NB4 (cell line): ENCODE results near the gene LRRC27.
A peak's percentile ranks its signal among the peaks of the same experiment; 100 is the strongest.

Experiments
- DNase-seq: peaks from one replicate; pipeline ENCODE4 v3.0.0; 2010; ENCODE audit warnings: low read depth
- H3K4me3 ChIP-seq: one replicate; pipeline ENCODE4 v1.5.1; 2011; ENCODE audit warnings: mild to moderate bottlenecking, low read depth, low read length, moderate library complexity
- MYC ChIP-seq: IDR thresholded peaks from 2 replicates; pipeline ENCODE4 v1.6.1; 2011; ENCODE audit warnings: low read depth, low read length
- POLR2A ChIP-seq: IDR thresholded peaks from 2 replicates; pipeline ENCODE4 v1.6.1; 2011; ENCODE audit warnings: mild to moderate bottlenecking; ENCODE audit not compliant: insufficient read length; ENCODE audit errors: extremely low read depth
- TF ChIP-seq, protein P1 (sequence below): IDR thresholded peaks from one replicate; pipeline ENCODE4 v1.5.1; 2012; ENCODE audit warnings: low read depth, low read length
- TF ChIP-seq, protein P2 (sequence below): IDR thresholded peaks from 2 replicates; pipeline ENCODE4 v1.6.1; 2011; ENCODE audit warnings: low read depth, low read length

Gene LRRC27

DNA sequence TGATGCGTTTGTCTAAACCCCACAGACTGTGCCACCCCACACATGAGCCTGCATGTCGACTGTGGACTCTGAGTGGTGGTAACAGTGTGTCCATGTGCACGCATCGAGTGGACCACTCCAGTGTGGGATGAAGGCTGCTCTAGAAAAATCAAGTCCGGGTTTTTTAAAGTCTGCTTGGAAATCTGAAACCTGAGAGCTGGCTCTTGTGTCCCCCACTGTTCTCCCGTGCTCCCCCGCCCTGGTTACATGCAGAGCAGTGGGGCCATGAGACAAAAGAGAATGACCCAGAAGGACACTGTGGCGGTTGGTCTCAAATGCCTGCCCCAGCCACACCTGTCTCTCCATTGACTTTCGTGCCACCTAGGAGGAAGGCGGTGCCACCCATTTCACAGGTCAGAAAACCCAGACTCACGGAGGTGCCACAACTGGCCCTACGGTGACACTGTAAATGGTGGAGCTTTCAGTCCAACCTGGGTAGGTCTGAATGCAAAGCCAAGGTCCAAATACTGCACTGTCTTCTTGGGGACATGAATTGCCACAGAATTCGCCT is 37.7 kb downstream of the LRRC27 start:
- TF ChIP-seq MYC = no peak
- TF ChIP-seq POLR2A = no peak
- TF ChIP-seq, protein P1, sequence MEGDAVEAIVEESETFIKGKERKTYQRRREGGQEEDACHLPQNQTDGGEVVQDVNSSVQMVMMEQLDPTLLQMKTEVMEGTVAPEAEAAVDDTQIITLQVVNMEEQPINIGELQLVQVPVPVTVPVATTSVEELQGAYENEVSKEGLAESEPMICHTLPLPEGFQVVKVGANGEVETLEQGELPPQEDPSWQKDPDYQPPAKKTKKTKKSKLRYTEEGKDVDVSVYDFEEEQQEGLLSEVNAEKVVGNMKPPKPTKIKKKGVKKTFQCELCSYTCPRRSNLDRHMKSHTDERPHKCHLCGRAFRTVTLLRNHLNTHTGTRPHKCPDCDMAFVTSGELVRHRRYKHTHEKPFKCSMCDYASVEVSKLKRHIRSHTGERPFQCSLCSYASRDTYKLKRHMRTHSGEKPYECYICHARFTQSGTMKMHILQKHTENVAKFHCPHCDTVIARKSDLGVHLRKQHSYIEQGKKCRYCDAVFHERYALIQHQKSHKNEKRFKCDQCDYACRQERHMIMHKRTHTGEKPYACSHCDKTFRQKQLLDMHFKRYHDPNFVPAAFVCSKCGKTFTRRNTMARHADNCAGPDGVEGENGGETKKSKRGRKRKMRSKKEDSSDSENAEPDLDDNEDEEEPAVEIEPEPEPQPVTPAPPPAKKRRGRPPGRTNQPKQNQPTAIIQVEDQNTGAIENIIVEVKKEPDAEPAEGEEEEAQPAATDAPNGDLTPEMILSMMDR = no peak
- TF ChIP-seq, protein P2, sequence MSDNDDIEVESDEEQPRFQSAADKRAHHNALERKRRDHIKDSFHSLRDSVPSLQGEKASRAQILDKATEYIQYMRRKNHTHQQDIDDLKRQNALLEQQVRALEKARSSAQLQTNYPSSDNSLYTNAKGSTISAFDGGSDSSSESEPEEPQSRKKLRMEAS = no peak
- no peak for DNase-seq
- H3K4me3 ChIP-seq = no peak overlapping the region

DNA sequence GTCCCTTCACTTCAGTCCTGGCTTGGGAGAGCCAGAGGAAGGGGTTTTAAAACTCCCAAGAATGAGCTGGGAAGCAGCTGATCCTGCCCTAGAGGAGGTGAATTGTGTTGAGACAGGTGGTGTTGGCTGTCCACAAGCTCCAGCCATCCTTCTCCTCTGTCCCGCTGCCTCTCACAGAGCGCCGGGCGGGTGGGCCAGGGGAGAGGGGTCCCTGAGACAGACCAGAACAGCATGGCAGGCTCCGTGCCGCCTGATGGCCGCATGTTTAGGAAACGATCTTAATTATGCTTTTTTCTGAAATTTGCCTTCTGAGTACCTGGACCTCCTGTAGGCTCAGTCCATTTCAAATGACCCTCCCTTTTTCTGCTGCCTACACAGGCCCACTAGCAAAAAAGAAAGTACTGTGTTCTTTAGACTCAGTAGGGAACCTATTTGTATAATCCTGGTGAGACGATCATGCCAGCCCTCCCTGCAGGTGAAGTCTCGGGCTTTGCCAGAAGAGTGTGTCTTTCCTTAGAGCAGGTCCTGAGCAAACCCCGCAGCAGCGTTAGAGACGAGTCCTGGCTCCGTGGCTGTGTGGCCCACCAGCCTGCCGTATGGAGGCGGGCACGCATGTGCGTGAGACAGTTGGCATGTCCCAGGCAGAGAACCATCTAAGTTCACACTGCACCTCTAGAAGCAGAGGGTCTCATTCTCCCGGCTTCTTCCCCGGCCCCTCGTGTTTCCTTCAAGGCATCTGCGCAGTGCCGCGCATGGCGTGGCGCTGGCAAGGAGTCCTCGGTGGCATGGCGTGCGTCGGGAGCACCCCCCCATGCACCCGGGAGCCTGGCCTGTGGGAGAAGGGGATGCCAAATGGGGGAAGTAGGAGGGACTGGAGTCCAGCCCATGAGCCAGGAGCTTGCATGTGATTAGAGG is 38.7 kb downstream of the LRRC27 start:
- TF ChIP-seq, protein P1 = no peak
- TF ChIP-seq MYC (no peak), POLR2A (no peak)
- TF ChIP-seq, protein P2 = no peak
- no peak overlapping the region for H3K4me3 ChIP-seq
- DNase-seq = no peak

DNA sequence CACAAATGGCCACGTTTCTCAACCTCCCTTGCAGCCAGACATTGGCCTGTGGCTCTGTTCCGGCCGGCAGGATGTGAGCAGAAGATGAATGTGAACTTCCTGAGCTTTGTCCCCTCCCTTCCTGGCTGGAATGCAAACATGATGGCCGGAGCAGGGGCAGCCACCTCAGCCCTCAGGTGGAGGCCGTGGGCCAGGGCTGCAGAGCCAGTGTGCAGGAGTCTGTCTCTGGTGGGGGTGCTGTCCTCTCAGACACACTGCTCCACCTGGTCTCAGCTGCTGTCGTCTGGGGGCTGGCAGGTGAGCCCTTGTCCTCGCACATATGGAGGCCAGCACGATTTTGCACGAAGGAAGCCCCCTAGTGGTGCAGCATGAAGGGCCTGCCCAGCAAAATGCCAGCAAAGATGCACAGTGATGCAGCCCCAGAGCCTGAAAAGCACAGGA is 39.7 kb downstream of the LRRC27 start:
- no peak overlapping the region for H3K4me3 ChIP-seq
- DNase-seq = peak; percentile 56
- TF ChIP-seq MYC = no peak
- TF ChIP-seq, protein P2 = no peak
- TF ChIP-seq, protein P1 = peak; percentile 70

DNA sequence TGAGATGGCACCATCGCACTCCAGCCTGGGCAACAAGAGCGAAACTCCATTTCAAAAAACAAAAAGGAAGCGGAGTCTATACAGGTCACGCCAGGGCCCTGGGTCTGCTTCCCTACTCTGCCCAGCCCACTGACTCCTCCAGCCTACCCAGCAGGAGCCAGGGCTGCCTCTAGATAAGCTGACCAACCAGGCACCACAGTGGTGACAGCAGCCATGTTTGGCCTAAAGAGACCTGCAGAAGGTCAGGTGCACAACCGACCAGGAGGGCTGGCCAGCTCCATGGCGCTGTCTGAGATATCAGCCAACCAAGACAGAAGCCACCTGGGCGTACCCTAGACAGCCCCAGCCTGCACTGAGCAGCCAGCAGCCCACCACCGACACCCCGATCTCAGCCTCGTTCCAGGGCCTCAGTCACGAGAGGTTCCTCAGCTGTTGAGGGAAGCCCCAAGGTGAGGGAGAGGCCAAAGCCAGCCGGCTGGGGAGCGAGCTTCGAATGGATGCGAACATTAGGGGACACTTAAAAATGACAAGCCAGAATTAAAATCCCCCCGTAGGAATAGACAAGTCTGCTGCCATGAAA is 40.6 kb downstream of the LRRC27 start:
- no peak for DNase-seq
- no peak for TF ChIP-seq POLR2A
- no peak for TF ChIP-seq MYC
- TF ChIP-seq, protein P2 = no peak
- TF ChIP-seq, protein P1 = no peak
- H3K4me3 ChIP-seq = no peak overlapping the region

DNA sequence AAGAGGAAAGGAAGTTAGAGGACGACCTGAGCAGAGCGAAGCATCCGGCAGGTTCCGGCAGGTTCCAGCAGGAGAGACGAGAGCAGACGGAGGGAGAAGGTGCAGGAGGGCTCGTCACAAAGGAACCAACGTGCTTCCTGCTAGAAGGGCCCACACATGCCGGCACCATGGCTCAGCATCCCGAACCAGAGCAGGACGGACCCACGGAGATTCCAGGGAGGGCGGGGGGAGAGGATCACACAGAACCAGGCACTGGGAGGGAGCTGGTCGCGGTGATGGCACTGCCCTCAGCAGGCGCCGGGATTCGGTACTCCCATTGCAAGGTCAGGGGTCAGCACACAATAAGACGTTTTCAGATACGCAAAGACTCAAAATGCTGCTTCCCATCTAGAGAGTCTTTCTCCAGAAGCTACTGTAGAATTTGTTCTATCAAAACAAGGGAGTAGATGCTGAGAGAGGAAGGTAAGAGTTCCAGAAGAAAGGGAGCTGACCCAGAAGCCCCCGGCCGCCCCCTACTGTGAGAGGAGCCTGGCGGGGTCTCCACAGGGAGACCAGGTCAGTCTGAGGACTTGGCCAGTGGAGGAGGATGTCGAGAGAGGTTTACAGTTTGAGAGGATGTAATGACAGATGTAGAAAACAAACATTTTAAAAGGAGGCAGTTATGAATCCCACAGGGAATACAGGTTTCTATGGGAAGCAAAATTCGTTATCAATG is 41.4 kb downstream of the LRRC27 start:
- no peak for DNase-seq
- H3K4me3 ChIP-seq = no peak overlapping the region
- TF ChIP-seq, protein P1 = no peak
- TF ChIP-seq, protein P2 = no peak
- no peak for TF ChIP-seq MYC
- no peak for TF ChIP-seq POLR2A
